BJ (cell line): Measurements from ENCODE around the gene SMYD3. TPM values are rescaled to one million over a fixed set of nuclear protein-coding genes. Genes with fewer than 3 reads are reported as not detected.

Experiments used
- CTCF ChIA-PET: fragments of 350-600 bp; formaldehyde crosslinking; extraction: SDS; loops from one replicate; lab custom pipeline; 2021; ENCODE audit warnings: antibody characterized with exemption, inconsistent platforms; lab: Yijun Ruan, JAX
- POLR2A ChIA-PET: fragments of 300-600 bp; sonication (Branson Sonifier 250); formaldehyde crosslinking; extraction: SDS; loops from one replicate; lab custom pipeline; 2021; ENCODE audit warnings: antibody characterized with exemption; lab: Charles Lee
- DNase-seq: peaks from one replicate; pipeline ENCODE4 v3.0.0-alpha.2; 2011; ENCODE audit warnings: low read depth
- H3K27me3 ChIP-seq: 2 replicates; pipeline ENCODE4 v1.6.0; 2011; ENCODE audit warnings: low read length; ENCODE audit not compliant: control insufficient read depth, insufficient read depth
- H3K36me3 ChIP-seq: 2 replicates; pipeline ENCODE4 v1.5.1; 2011; ENCODE audit warnings: low read length; ENCODE audit not compliant: control insufficient read depth, insufficient read depth
- H3K4me3 ChIP-seq: 2 replicates; pipeline ENCODE4 v1.5.1; 2011; ENCODE audit warnings: low read depth, mild to moderate bottlenecking, control low read depth, low read length
- polyA plus RNA-seq: library from polyadenylated mRNA; depleted of rRNA; stranded (reverse); fragments of >200 nt; gene quantifications from 2 replicates; pipeline ENCODE4 v1.2.3, GENCODE V29; 2011
- TF ChIP-seq, protein P1 (sequence below): IDR thresholded peaks from 2 replicates; pipeline ENCODE4 v1.5.1; 2011; ENCODE audit warnings: low read depth, mild to moderate bottlenecking, control low read depth, inconsistent platforms, low read length, moderate library complexity; ENCODE audit not compliant: insufficient read depth

The SMYD3 gene
- polyA plus RNA-seq, 1 experiment = 26.1 TPM

DNA sequence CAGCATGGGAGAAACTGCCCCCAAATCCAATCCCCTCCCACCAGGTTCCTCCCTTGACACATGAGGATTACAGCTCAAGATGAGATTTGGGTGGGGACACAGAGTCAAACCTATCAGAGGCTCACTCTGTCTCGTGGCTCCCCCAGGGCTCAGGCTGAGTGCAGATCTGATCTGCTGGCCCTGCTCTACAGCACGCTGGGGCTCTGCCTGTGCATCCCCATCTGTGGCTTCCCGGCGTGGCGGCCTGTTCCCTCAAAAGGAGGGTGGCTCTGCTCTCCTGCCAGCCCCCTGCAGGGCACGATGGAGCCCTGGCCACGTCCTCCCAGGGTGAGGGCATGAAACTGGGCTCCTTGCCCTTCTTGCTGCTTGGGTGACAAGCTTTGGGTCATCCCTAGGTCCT lies 19.8 kb upstream of the SMYD3 start:
- H3K36me3 ChIP-seq = no peaks in the 10 kb centered on the region
- ChIA-PET CTCF (interaction anchor here (0.7 kb wide), 1 partner anchor 28 kb away, joined by 3 read pairs; no protein-coding TSS in a partner anchor), POLR2A (no interaction called here)
- peaks cover 2% of the 10 kb centered on the region; the same call in 1 of the 2 replicates for H3K27me3 ChIP-seq
- TF ChIP-seq, protein P1, sequence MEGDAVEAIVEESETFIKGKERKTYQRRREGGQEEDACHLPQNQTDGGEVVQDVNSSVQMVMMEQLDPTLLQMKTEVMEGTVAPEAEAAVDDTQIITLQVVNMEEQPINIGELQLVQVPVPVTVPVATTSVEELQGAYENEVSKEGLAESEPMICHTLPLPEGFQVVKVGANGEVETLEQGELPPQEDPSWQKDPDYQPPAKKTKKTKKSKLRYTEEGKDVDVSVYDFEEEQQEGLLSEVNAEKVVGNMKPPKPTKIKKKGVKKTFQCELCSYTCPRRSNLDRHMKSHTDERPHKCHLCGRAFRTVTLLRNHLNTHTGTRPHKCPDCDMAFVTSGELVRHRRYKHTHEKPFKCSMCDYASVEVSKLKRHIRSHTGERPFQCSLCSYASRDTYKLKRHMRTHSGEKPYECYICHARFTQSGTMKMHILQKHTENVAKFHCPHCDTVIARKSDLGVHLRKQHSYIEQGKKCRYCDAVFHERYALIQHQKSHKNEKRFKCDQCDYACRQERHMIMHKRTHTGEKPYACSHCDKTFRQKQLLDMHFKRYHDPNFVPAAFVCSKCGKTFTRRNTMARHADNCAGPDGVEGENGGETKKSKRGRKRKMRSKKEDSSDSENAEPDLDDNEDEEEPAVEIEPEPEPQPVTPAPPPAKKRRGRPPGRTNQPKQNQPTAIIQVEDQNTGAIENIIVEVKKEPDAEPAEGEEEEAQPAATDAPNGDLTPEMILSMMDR = no peak
- H3K4me3 ChIP-seq = no peak overlapping the region
- no peak for DNase-seq

DNA sequence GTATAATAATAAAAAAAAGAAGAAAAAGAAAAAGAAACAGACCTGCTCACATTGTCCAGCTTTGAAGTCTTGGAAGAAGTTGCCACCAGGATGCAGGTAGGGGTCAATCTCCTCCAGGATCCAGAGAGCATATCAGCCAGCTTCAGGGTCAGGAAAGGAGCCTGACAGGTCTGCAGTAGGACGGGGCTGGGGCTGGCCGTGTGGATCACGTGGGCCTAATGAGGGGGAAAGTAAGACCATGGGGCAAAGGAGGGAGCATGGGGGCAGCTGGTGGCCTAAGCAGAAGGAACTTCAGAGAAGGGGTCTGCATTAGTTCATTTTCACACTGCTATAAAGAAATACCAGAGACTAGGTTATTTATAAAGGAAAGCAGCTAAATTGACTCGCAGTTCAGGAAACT lies 19.3 kb upstream of the SMYD3 start:
- ChIA-PET CTCF (interaction anchor here (0.7 kb wide), 1 partner anchor 27 kb away, joined by 3 read pairs; no protein-coding TSS in a partner anchor), POLR2A (no interaction called here)

DNA sequence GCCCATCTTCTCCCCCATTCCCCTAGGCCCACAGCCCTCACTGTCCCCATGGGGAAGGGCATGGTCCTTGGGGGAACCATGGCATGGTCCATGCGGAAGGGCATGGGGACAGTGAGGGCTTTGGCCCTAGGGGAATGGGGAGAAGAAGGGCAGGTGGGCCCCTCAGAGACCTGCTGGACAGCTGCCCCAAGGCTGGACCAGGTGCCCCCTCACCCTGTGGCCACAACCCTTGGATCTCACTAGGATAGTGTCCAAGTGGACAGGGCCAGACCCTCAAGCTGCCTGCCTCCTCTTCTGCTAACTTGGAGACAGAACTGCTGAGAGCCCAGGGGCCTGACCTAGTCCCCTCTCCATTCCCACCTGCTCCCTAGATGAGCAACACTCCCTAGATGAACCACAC lies 12.4 kb upstream of the SMYD3 start:
- POLR2A ChIA-PET = no interaction called here
- no peak overlapping the region for H3K4me3 ChIP-seq
- DNase-seq = no peak
- CTCF ChIA-PET = no interaction called here
- TF ChIP-seq, protein P1 = no peak
- H3K36me3 ChIP-seq = no peaks in the 10 kb centered on the region
- H3K27me3 ChIP-seq = peaks cover 2% of the 10 kb centered on the region; the same call in 1 of the 2 replicates

More for the DNA sequence above, 19.3 kb upstream of the SMYD3 start:
- no peak overlapping the region for H3K4me3 ChIP-seq
- no peaks in the 10 kb centered on the region for H3K36me3 ChIP-seq
- no peak for DNase-seq
- TF ChIP-seq, protein P1 = no peak
- H3K27me3 ChIP-seq = peaks cover 2% of the 10 kb centered on the region; the same call in 1 of the 2 replicates

DNA sequence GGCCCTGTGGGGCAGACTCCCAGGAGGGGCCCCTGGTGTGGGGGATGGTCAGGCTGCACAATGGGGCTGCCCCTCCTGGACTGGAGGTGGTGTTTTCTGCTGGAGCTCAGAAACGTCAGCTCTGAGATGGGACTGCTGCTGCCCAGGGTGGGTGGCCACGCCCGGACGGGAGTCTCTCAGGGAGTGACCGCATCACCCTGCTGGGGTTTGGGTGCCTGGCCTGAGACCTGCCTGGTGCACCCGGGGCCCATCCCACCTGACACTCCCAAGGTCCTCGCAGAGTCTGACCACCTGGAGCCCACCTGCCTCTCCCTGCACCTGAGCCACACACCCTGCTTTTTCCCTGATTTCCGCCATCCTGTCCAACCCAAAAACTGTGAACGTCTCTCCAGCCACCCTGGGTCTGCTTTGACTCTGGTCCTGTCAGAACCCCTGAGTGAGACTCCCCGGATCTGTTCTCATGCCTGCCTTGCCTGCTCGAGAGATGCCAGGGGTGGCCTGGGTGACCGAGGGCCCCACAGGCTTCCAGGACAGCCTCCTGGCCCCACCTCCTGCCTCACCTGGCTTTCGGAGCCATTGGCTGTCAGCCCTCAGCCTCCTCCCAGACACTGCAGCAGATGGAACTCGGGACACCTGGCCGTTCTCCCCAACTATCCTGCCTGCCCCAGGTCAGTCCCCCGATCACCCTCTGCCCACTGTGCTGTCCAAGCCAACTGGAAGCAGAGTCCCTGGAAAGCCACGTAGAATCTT lies 11.6 kb upstream of the SMYD3 start:
- ChIA-PET POLR2A (no interaction called here), CTCF (no interaction called here)
- H3K36me3 ChIP-seq = no peaks in the 10 kb centered on the region
- H3K27me3 ChIP-seq = no peaks in the 10 kb centered on the region
- TF ChIP-seq, protein P1 = no peak
- no peak for DNase-seq
- H3K4me3 ChIP-seq = no peak overlapping the region

DNA sequence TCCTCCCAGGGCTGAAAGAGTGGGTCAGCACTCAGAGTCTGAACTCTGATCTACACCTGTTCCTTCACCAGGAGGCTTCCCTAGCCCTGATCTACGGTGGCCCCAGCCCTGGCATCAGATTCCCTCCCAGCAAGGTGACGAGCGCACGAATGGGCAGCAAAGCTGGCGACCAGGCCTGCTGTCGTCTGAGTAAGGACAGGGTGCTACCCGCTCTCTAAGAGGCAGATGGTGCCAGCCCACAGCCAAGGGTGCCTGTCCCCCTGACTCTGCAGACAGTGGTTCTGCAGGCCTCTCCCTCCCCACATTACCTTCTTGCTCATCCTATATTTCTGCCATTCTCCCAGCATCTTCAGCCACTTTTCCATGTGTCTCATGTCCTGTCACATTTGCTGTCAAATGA lies 10.3 kb upstream of the SMYD3 start:
- TF ChIP-seq, protein P1 = no peak
- no peak for DNase-seq
- Histone ChIP-seq H3K4me3 (no peak overlapping the region), H3K27me3 (no peaks in the 10 kb centered on the region), H3K36me3 (no peaks in the 10 kb centered on the region)
- POLR2A ChIA-PET = no interaction called here
- CTCF ChIA-PET = no interaction called here
